GM12801 (cell line): ENCODE measurements around the gene CASKIN1.

Experiments used
- CTCF ChIP-seq: IDR thresholded peaks from one replicate; pipeline ENCODE4 v1.5.1; 2011; ENCODE audit warnings: control low read depth; ENCODE audit not compliant: insufficient read length; ENCODE audit errors: extremely low read depth

CASKIN1 gene

GRCh38 chr16:2149630-2150417, 46.6 kb downstream of the CASKIN1 start:
- TF ChIP-seq CTCF, result no peak

- no peak for TF ChIP-seq CTCF
Measured at GRCh38 chr16:2148714-2149629, 47.4 kb downstream of the CASKIN1 start.

- no peak for TF ChIP-seq CTCF
Measured at GRCh38 chr16:2147981-2148671, 48.3 kb downstream of the CASKIN1 start, which contains the start of gene RAB26. Gene RAB26, plus strand, starts transcription at chr16:2148625. Its CDS starts 159 bp downstream, at chr16:2148784.

GRCh38 chr16:2147378-2147777, 49.0 kb downstream of the CASKIN1 start:
- TF ChIP-seq CTCF, result no peak

- TF ChIP-seq CTCF, result no peak
Measured at GRCh38 chr16:2145843-2146242, 50.6 kb downstream of the CASKIN1 start.

GRCh38 chr16:2143878-2144485, 52.4 kb downstream of the CASKIN1 start:
- no peak for TF ChIP-seq CTCF
